GM18870 (cell line): ENCODE results near the gene HMCN2.

Source experiments
- ATAC-seq: cut with Tn5 transposase; IDR thresholded peaks from one replicate; pipeline ENCODE4 v1.9.1; 2021; ENCODE audit warnings: moderate library complexity; ENCODE audit not compliant: unreplicated experiment

Gene HMCN2

DNA sequence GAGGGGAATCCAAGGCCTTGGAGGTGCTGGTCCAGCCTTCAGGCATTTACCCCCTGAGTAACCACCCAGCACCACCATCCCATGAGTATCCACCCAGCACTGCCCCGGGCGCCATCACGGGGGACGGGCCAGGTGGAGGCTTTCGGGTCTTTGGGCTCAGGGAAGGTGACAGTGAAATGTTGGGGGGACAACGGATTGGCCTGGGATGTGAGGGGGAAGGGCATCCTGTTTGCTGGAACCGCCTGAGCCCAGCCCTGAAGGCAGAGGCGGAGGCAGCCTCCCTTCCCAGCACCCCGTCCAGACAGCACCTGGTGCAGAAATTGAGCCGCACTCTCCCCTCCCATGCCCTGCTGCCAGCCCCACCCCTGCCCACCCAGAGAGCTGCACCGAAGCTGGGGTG lies 196.2 kb downstream of the HMCN2 start:
- ATAC-seq: no peak

GRCh38 chr9:130462685-130463540 lies 197.4 kb downstream of the HMCN2 start:
- ATAC-seq: no peak

DNA sequence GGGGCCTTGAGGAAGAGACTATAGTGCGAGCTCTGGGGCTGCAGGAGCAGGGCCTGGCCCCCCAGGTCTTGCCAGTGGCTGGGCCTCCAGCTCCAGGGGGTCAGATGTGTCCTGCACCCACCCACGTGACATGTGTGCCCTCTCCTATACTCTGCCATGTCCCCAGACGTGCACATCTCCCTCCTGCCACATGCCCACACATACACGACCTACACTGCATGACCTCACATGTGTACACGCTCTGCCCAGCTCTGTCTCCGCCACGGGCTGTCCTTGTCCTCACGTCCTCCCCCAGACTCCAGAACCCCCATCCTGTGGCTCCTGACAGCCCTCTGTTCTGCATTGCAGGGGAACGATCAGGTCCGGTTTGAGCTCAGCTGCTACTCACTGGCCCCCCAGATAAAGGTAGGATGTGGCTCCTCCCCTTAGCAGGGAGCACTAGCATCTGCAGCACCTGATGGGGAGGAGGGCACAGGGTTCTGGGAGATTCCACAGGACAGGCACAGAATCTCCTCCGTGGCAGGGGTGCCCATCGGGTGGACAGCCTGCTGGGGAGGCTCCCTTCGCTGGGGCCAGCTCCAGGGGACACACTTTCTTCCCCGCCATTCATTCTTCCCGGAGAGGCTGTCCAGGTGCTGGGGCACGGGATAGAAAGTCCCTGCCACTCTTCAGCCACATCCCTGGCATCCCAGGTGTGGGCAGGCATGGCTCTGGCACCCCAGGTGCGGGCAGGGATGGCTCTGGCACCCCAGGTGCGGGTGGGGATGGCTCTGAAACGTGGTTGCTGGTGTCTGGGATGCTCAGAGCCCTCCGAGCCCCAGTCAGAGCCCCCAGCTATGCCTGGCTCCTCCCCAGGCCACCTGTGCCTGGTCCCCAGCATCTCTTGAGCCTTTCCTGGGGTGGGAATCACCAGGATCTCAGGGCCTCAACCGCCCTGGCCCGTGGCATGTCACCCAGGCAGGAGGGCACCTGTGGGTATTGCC lies 198.5 kb downstream of the HMCN2 start:
- no peak for ATAC-seq

DNA sequence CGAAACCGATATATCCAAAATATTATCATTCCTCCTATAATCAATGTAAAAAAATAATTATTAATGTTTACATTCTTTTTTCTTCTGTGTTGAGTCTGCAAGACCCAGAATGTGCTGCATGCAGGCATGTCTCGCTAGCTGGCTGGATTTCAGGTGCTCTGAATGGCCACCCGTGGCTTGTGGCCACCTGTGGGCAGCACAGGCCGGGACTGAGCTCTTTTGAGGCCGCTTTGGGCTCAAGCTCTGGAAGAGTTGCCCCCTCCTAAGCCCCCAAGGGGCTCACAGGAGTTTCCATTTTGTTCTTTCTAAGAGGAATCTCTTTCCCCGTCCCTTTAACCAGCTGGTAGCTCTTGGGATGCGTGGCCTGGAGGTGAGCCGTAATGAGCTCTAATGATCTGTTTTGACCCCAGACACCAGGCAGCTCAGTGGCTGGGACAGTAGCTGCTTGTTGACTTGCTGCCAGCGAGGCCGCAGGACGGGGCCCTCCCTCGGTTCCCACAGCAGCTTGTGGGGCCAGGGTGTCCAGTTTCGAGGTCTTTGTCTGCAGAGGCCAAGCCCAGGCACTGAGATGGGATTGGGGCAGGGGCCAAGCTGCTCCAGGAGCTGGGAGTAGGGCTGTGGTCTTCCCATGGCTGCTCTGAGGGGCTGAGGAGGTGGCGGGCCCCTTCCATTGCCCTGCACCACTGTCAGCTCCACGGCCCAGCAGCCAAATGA lies 200.0 kb downstream of the HMCN2 start:
- no peak for ATAC-seq

- no peak for ATAC-seq
These were observed 201.1 kb downstream of the HMCN2 start for GRCh38 chr9:130466537-130467217.

GRCh38 chr9:130467316-130467715 lies 201.8 kb downstream of the HMCN2 start:
- ATAC-seq: no peak

- ATAC-seq: no peak
These were observed 203.0 kb downstream of the HMCN2 start for GRCh38 chr9:130468566-130468965.

DNA sequence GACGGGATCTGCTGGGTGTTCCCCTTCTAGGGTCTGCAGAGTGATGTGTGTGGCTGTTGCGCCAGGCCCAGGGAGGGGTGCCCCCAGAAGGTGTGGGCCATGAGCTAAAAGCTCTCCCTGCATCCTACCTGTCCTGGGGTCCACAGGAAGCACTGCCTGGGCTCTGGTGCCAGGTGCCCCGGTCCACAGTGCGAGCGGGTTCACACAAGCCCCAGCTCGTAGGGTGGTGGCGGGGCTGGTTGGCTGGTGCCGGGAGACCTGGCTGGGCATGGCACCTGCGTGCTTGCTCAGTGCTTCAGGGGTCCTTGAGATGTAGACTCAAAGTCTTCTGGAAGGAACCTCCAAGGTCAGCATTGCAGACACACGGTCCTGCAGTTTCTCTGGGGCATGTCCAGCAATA lies 204.7 kb downstream of the HMCN2 start:
- ATAC-seq: no peak

GRCh38 chr9:130470950-130471349 lies 205.4 kb downstream of the HMCN2 start:
- no peak for ATAC-seq

- ATAC-seq: no peak
These were observed 206.0 kb downstream of the HMCN2 start for GRCh38 chr9:130471411-130472183.

DNA sequence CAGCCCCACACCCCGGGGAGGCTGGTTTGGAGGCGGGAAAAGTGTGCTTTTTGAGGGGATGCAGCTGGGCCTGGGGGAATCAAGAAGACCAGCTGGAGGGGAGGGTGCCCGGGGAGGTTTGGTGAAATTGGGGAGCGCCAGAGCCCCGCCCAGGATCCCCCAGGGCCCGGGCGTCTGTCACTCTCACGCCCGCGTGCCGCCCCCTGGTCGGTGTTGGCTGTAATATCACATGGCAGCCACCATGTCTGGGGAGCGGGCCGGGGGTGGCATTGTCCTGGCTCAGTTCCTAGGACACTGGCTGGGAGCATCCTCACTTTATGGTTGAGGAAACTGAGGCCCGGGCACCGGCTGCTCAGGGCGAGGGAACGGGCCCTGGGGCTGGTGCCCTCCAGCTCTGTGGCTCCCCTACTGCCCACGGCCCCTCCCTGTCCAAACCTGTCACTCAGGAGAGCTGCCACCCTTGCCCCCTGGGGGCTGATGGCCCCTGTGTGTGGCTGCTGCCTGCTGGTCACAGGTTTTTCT lies 206.7 kb downstream of the HMCN2 start:
- no peak for ATAC-seq

DNA sequence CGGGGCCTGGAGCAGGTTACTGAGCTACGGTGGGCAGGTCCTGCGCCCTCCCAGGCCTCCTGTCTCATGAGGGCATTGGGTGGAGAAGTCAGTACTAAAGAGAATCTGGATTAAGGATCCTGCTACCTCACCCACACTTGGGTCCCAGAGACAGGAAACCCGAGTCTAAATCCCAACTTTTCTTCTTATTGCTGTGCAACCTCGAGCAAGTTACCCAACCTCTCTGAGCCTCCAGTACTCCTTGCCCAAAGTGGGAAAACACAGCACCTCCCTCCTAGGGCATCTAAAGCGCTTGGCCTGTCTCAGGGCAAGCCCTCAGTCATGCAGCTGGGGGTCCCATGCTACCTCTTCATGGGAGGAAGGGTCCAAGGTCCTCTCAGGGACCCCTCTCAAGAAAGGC lies 207.4 kb downstream of the HMCN2 start:
- ATAC-seq: no peak

GRCh38 chr9:130473566-130473965 lies 208.0 kb downstream of the HMCN2 start:
- no peak for ATAC-seq

GRCh38 chr9:130474106-130474505 lies 208.5 kb downstream of the HMCN2 start:
- no peak for ATAC-seq

DNA sequence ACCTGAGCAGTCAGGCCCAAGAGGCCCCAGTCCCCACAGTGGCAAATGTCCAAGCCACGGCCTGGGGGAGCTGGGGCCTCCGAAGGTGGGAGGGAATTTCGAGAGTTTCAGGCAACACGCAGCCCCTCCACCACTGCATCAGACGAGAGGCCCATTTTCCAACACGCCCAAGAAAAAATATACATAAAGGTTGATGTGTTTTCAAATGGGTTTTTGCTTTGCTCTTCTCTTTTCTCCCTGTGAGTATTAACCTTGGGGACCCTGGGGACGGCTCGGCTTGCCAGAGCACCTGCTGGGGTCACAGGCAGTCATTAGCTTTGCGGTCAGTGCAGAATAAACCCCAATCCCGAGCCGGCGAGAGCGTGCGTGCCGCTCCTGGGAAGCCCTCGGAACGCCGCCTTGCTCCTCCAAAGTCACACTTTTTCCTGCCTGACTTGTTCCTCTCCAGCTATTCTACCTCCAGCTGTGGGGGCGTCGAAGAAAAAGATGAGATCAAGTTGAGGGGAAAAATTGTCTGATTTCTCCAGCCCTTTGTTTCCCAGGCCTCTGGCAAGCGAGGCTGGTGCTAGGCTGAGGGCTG lies 210.7 kb downstream of the HMCN2 start:
- ATAC-seq: no peak

DNA sequence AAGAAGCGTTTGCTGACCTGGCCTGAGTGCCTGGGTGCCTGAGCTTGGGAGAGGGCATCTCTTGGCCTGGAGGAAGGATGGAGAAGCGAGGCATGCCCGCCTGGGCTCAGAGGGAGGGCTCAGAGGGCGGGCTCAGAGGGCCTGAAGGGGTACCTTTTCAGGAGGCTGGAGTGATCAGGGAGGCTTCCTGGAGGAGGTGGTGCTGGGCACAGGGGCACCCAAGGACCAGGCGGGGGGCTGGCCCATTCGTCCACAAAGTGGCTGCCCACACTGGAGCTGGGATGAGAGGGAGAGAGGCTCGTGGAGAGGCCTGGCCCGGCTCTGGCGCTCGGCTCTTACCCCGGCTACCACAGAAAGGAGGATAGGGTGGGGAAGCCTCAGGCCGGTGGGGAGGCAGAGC lies 212.0 kb downstream of the HMCN2 start:
- ATAC-seq: no peak

DNA sequence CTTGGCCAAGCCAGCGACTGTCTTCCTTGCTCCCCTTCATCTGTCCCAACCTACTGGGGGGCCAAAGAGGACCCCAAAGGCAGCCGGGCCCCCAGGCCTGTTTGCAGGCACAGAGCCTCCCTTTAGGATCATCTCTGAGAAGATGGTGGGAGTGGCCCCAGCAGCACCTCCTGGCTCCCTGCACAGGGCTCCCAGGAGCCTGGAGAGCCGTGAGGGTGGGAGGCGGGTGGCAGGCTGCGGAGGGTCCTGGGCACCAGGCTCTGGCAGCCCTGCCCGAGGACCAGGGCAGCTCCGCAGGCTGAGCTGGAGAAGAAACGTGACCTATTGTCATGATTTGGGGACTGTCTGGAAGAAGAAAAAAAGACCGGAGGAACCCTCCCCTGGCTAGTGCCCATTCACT lies 212.6 kb downstream of the HMCN2 start:
- no peak for ATAC-seq

DNA sequence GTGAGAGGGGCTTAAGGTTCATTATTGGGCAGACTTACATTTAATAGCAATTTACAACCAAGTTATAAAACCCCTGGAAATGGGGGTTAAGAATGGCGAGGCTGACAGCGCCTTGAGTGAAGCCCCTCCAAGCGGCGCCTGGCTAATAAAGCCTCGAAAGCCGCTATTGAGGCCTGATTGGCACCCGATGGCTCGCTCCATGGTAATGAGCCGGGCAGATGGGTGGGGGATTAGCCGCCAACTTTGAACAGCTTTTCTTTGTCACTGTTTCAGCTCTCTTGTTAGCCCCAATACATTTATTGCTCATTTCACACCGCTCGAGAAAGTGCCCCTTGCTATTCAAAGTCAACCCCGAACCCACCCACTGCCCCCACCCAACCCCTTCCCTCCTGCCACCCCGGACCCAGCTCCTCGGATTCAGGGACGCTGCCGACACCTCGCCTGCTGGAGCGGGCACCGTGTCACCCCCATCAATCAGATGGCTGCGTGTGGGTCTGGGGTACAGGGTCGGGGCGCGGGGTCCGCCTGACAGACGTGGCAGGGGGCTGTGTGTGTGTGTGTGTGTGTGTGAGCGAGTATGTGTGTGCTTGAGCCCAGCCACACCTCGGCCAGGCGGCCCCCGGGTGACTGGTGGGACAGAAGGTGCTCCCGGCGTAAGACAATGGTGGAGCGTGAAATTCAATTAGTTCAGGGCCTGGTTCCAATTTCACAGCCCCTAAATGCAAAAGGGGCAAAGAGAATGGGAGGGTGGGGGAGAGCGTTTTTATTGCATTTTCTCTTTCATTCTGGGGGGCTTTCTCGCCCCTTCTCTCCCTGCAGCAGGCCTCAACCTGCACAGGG lies 213.4 kb downstream of the HMCN2 start:
- no peak for ATAC-seq
